Fibroblast of the aortic adventitia (primary cell): ENCODE data around the gene FXYD5. TPM values are rescaled to one million over a fixed set of nuclear protein-coding genes. Genes with fewer than 3 reads are reported as not detected.

Experiments used
- DNase-seq: peaks from one replicate; pipeline ENCODE4 v3.0.0-alpha.2; 2010; ENCODE audit warnings: low read depth
- H3K4me3 ChIP-seq: 2 replicates; pipeline ENCODE4 v1.5.1; 2011; ENCODE audit warnings: low read depth, mild to moderate bottlenecking, control low read depth, low read length, moderate library complexity
- total RNA-seq: library from RNA; depleted of rRNA; stranded (reverse); fragments of >200 nt; gene quantifications from 2 replicates; pipeline ENCODE4 v1.2.3, GENCODE V29; 2012; ENCODE audit warnings: low replicate concordance
- TF ChIP-seq, protein P1 (sequence below): IDR thresholded peaks from 2 replicates; pipeline ENCODE4 v1.5.1; 2011; ENCODE audit warnings: mild to moderate bottlenecking, low read length, control low read depth, inconsistent platforms; ENCODE audit not compliant: insufficient read depth

Gene FXYD5
- total RNA-seq, 1 donor = 59.8 TPM

DNA sequence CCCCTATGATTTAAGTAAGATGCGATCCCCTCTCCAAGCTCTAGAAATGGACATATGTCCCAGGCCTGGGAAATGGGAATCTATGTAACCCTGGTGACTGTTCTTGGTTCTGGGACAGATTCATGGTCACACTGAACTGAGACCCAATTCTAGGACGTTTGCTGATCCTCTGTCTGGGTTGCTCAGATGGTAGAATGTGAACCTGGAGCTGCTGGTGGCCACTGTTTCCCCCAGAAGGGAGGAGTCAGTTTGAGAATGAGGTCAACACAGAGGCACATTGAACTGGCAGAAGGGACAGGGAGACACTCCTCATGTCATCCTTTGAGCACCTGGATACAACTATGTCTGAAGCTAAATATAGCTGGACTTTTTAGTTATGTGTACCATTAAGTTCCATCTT lies 44.9 kb downstream of the FXYD5 start:
- H3K4me3 ChIP-seq = no peak overlapping the region
- no peak for DNase-seq
- TF ChIP-seq, protein P1, sequence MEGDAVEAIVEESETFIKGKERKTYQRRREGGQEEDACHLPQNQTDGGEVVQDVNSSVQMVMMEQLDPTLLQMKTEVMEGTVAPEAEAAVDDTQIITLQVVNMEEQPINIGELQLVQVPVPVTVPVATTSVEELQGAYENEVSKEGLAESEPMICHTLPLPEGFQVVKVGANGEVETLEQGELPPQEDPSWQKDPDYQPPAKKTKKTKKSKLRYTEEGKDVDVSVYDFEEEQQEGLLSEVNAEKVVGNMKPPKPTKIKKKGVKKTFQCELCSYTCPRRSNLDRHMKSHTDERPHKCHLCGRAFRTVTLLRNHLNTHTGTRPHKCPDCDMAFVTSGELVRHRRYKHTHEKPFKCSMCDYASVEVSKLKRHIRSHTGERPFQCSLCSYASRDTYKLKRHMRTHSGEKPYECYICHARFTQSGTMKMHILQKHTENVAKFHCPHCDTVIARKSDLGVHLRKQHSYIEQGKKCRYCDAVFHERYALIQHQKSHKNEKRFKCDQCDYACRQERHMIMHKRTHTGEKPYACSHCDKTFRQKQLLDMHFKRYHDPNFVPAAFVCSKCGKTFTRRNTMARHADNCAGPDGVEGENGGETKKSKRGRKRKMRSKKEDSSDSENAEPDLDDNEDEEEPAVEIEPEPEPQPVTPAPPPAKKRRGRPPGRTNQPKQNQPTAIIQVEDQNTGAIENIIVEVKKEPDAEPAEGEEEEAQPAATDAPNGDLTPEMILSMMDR = no peak

DNA sequence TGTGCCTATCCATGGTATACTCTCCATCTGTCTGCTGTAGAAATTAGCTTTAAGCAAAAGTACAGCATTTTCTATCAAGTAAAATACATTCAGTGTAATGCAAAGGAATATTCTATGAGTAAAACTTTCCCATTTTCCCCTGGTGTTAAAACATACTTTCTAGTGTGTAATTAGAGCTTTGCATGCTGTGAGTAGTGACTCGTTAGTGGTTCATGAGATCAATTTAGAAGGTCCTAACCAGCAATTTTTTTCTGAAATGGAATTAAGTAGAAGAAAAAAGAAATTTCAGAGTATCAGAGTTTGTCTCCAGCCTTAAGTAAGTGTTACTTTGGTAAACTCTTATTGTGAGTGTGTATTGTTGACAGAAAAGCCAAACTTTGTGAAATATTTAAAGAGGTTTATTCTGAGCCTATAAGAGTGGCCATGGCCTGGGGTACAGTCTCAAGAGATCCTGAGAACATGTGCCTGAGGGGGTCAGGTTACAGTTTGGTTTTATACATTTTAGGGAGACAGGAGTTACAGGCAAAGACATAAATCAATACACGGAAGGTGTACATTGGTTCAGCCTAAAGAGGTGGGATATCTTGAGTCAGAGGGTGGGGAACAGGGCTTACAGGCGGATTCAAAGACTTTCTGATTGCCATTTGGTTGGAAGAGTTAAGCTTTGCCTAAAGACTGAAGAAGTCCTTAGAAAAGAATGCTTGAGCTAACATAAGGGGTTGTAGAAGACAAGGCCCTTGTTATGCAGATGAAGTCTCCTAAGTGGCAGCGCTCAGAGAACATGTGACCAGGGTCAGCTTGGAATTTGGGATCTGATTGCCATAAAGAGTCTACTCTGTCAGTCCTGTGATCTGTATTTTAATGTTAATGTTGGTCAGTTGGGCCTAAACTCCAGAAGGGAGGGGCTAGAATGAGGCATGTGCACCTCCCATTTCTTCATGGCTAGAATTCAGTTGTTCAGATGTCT lies 48.5 kb downstream of the FXYD5 start:
- no peak overlapping the region for H3K4me3 ChIP-seq
- DNase-seq = no peak
- TF ChIP-seq, protein P1 = no peak

DNA sequence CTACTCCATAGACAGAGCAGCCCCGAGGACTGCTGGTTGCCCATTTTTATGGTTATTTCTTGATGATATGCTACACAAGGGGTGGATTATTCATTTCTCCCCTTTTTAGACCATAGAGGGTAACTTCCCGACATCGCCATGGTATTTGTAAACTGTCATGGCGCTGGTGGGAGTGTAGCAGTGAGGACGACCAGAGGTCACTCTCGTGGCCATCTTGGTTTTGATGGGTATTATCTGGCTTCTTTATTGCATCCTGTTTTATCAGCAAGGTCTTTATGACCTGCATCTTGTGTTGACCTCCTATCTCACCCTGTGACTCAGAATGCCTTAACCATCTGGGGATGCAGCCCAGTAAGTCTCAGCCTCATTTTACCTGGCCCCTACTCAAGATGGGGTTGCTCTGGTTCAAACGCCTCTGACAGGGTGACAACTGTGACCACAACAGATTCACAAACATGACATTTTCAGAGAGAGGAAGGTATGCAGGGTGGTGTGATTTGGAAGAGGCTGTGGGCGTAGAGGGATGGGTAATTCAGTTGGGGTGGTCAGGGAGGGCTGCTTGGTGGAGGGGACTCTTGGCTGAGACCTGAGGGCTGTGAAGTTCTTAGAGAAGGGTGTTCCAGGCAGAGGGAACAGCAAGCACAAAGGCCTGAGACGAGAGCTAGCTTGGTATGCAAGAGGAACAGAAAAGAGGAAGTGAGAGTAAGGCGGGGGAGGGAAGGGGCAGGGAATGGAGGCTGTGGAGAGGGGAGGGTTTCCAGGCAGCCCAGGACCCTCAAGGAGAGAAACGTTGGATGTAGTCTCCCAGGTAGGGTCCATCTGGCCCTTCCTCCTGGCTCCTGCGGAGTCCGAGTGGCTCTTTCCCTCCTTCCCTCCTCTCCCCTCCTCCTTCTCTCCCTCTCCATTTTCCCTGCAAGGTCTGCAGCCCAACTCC lies 50.5 kb downstream of the FXYD5 start:
- TF ChIP-seq, protein P1 = no peak
- no peak overlapping the region for H3K4me3 ChIP-seq
- no peak for DNase-seq

DNA sequence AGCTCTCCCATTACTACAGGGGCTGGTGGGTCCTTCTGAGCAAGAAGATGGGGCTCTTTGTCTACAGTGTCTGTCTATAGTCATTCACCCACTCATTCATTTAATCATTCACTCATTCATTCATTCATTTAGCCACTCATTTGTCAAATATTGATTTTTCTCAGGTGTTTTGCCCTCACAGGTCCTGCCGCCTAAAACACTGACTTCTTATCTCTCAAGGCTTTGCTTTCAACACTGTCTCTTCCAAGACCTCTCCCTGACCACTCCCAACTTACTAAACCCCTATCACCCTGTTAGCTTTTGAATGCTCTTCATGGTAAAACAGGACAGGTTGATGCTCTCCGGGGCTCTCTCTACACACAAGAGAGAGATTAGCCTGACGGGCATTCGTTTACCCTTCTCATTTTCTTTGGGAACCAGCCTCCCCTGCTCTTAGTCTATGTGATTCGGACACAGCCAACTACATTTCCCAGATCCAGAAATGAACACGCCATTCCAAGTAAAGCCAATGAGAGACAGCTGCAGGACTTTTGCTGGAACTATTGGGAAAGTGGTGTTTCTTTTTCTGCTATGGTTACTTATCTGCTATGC lies 51.3 kb downstream of the FXYD5 start:
- no peak for DNase-seq
- TF ChIP-seq, protein P1 = no peak
- H3K4me3 ChIP-seq = no peak overlapping the region

DNA sequence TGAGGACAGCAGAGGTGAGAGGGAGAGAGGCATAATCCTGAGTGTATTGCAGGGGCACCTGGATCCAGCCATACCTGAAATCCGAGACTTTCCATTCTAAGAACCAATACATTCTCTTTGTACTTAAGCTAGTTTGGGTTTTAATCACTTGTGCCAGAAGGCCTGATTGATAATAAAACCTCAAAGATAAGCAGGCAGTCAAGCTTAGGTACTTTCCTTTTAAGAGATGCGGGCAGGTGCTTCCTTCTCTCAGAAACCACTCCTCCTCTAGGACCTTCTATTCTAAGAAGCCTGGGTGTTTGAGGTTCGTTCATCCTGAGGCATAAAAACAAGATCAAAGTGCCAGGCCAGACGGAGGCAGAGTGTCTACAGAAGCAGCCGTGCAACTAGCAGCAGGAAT lies 51.8 kb downstream of the FXYD5 start:
- TF ChIP-seq, protein P1 = no peak
- no peak overlapping the region for H3K4me3 ChIP-seq
- DNase-seq = no peak

DNA sequence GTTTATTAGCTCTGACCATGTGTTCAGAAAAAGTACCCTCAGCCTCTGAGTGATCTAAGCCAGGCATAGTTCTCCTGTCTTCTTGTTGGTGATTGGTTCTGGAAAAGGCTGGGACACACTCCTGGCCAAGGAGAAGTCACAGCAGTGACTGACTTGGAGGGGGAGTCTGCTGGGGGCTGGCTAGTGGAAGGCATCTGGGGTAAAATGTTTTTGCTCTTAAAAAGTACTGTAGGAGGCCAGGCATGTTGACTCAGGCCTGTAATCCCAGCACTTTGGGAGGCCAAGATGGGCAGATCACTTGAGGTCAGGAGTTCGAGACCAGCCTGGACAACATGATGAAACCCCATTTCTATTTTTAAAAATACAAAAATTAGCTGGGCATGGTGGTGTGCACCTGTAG lies 52.3 kb downstream of the FXYD5 start:
- DNase-seq = no peak
- H3K4me3 ChIP-seq = no peak overlapping the region
- TF ChIP-seq, protein P1 = no peak
